NCI-H69 (cell line): ENCODE results near the gene FBXW7.
A peak's percentile ranks its signal among the peaks of the same experiment; 100 is the strongest.

Experiments
- DNase-seq: peaks from one replicate; lab custom pipeline; 2025; lab: John Stamatoyannopoulos, UW

FBXW7 gene

GRCh38 chr4:152471251-152471792 lies 64.6 kb downstream of the FBXW7 start:
- no peak for DNase-seq

DNA sequence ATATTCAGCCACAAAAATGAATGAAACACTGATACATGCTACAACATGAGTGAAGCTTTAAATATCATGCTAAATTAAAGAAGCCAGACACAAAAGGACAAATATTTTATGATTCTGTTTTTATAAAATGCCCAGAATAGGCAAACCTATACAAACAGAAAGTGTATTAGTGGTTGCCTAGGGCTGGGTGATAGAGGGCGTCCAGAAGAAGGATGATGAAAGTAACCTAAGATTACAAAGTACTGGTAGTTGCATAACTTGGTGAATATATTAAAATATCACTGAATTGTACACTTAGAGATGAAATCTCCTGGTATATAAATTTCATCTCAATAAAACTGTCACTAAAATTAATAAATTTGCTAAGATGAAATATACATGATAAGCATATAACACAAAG lies 67.5 kb downstream of the FBXW7 start:
- DNase-seq, result no peak

GRCh38 chr4:152467101-152467500 lies 68.8 kb downstream of the FBXW7 start:
- no peak for DNase-seq

DNA sequence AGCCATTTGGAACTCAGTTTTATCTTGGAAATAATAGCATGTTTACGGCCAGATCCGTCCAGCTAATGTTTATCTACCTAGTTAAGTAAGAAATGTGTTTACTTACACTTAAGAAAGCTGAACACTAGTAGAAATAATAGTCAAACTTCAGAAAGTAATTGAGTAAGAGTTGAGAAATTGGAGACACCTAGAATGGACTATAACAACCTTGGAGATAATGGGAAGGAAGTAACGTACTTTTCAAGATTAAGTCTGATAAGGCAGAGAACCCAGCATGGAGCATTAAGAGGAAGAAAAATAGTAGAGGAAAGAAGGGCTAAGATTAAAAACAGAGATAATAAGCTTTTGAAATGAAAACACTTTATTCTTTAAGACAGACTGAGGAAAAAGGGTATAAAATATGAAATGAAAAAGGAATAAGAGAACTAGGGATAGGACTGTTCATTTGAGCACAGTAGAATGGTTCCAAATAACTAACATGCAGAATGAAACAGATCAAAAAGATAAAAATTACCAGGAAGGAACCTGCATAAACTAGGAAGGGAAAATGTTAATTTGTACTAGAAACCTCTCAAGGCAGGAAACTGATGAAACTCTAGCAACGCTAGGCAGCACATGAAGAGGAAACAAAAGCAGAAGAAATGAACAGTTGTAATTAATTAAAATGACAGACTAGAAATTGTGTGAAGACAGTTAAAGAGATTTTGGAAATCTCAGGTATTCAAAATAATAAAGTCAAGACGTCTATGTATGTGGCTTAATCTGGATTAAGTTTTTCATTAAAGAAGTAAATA lies 71.7 kb downstream of the FBXW7 start:
- DNase-seq, result no peak

DNA sequence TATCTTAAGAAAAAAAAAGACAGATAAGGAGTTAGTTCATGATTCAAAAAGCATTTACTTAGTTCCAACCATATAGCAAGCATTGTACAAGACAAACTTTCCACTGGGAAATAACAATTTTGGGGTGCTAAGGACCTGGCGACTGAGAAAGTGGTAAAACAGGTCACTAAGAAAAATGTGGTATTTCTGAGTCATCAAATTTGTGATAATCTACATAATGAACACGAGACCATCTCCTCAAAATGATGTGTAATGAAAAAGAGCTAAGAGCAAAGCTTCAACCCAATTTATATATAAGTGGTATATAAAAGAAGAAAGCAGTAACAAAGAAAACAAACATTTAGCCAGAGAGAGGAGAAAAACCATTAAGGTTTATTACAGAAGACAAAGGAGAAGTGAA lies 72.3 kb downstream of the FBXW7 start:
- no peak for DNase-seq

- no peak for DNase-seq
Observed at GRCh38 chr4:152462695-152463094, 73.2 kb downstream of the FBXW7 start.

- DNase-seq, result peak; percentile 2
Observed at GRCh38 chr4:152462047-152462446, 73.8 kb downstream of the FBXW7 start.

DNA sequence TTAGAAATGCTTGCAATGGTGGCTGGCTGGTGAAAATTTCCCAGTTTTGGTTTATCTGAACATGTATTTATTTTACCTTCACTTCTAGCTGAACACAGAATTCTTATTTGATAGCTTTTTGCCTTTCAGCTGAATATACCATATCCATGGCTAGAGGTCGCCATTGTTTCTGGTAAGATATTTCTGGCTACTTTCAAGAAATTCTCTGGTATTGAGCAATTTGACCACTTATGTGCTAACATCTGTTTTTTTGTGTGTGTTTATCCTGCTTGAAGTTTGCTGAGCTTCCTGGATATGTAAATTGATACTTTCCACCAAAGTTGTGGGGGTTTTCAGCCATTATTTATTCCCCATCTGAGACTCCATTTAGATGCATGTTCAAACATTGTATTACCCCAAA lies 75.4 kb downstream of the FBXW7 start:
- DNase-seq, result peak; percentile 39

DNA sequence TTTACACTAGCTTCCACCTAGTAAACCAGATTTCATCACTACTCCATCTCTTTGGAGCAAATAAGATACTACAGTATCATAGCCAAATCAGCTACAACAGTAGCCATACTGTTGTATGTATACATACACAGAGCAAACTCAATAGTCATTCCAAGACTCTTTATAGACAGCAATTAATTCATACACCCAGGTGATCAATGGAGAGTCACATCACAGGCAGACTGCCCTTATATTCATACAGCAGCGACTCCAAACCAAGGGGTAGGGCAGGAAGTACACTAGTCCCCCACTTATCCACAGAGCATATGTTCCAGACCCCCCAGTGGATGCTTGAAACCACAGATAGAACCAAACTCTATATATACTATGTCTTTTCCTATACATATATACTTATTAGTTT lies 76.6 kb downstream of the FBXW7 start:
- no peak for DNase-seq

DNA sequence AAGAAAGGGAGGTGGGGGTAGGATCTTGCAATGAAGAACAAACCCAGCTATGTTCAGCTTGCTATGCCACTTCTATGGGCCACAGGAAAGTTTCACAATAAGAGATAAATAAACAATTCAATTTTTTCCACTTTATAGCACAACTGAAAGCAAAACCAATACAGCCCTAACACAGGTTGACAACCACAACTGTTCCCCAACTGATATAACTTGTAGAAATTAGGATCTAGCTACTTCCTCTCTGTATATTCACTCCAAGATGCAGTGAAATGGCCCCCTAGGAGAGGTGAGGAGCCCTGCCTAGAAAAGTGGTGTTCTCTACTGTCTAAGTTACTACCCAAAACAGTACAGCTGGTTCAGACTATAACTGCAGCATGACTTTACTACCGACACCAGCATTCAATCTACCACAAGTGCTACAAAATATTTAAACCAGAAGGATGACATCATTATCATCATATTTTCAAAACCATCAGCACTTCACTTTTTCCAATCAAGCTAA lies 77.0 kb downstream of the FBXW7 start:
- no peak for DNase-seq

DNA sequence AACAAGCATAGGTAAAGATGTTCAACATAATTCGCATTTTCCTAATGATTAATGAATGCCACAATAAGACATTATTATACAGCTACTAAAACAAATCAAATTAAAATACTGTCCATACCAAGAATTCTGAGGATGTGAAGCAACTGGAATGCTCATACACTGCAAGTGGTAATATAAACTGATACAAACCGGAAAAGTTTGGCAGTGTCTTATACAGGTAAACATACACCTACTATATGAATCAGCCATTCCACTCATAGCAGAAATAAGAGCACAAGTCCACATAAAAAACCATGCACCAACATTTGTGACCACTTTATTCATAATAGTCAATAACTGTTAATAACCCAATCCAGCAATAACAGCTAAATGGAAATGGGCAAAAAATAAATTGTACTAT lies 79.3 kb downstream of the FBXW7 start:
- no peak for DNase-seq

- no peak for DNase-seq
Observed at GRCh38 chr4:152455311-152455710, 80.6 kb downstream of the FBXW7 start.

- peak; percentile 47 for DNase-seq
Observed at GRCh38 chr4:152454398-152455011, 81.4 kb downstream of the FBXW7 start.

DNA sequence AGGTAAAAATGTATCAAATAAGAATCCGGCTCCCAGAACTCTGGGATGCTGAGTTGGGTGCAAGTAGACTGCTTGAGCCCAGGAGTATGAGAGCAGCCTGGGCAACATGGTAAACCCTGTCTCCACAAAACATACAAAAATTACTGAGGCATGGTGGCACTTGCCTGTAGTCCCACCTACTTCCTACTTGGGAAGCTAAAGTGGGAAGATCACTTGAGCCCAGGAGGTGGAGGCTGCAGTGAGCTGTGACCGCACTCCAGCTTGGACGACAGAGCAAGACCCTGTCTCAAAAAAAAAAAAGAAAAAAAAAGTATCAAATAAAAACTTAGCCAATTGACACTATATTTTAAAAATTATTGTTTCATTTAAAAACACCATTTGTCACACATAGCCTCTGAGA lies 84.4 kb downstream of the FBXW7 start:
- DNase-seq, result peak; percentile 40

DNA sequence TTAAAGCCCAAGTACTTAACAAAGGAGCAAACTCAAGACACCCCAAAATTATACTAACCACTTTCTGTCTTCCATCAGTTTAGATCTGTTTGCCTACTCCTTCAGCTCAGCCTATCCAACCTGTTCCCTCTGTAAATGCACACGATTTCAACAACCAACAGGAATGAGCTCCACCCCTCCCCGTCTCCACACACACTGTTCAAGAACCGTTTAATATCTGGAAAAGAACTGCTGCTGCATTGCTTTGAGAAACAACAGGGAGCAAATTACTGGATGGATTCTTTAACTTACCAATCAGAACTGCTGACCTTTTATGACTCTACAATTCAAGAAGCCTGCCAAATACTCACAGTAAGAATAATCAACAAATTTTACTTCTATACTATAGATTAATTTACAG lies 87.0 kb downstream of the FBXW7 start:
- DNase-seq, result peak; percentile 26

DNA sequence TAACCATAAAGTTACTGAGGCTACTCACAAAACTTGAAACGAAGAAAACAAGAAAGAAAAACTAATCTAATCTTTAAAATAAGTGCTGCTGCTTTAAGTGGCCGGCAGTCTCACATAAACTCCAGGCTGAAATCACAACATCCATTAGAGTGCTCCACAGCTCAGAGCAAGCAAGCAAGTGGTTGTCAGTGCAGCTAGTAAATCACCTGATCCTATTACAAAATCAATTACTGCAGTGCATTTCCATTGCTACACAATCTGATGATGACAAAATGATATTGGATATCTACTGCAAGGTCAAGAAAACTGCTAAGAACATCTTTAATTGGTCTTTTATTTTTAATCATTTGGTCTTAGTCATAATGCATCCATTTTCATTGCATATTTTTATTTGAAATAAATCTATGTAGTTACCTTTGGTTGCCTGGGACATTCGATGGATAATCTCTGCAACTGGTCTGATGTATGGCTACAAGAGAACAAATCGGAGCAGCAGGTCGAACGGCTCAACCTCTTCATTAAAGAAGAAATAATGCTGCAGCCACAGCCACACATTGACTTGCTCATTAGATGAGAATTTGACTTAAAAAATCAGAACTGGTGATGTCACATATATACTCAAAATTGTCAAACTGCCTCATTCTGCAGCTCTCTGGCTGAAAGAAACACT lies 87.7 kb downstream of the FBXW7 start:
- peak; percentile 9 for DNase-seq

DNA sequence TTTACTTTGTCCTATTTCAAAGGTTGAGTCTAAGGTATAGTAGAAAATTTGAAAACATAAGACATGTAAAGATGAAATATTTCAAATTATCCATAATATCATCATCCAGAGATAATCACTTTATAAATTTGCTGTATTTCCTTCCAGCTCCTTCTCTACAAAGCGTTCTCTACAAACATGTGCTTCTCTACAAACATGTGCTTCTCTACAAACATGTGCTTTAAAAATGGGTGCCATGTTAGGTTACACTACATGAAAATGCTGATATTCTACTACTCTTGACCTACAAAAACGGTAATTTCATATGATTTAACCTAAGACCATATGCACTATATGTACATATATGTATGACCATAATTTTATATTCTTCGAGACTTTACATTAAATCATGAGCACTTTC lies 92.0 kb downstream of the FBXW7 start:
- DNase-seq, result no peak

DNA sequence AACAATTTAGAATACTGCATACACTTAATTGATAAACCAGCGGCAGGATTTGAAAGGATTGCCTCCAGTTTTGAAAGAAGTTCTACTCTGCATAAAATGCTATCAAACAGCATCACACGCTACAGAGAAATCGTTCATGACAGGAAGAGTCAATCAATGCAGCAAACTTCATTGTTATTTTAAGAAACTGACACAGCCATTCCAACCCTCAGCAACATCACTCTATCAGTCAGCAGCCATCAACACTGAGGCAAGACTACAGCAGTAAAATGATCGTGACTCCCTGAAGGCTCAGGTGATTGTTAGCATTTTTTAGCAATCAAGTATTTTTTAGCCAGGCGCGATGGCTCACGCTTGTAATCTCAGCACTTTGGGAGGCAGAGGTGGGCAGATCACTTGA lies 98.3 kb downstream of the FBXW7 start:
- no peak for DNase-seq

- DNase-seq, result no peak
Observed at GRCh38 chr4:152436384-152436783, 99.5 kb downstream of the FBXW7 start.

- DNase-seq, result no peak
Observed at GRCh38 chr4:152434011-152434410, 101.9 kb downstream of the FBXW7 start.

GRCh38 chr4:152431784-152432183 lies 104.1 kb downstream of the FBXW7 start:
- DNase-seq, result no peak

- DNase-seq, result peak; percentile 24
Observed at GRCh38 chr4:152431291-152431690, 104.6 kb downstream of the FBXW7 start.

- DNase-seq, result no peak
Observed at GRCh38 chr4:152430507-152430906, 105.4 kb downstream of the FBXW7 start.
